Measurements from ENCODE around the gene SCN1A. TPM values are rescaled to one million over a fixed set of nuclear protein-coding genes. Genes with fewer than 3 reads are reported as not detected.

Gene SCN1A
- total and polyA plus RNA-seq, 2 donors: 0.02 to 0.09 TPM

DNA sequence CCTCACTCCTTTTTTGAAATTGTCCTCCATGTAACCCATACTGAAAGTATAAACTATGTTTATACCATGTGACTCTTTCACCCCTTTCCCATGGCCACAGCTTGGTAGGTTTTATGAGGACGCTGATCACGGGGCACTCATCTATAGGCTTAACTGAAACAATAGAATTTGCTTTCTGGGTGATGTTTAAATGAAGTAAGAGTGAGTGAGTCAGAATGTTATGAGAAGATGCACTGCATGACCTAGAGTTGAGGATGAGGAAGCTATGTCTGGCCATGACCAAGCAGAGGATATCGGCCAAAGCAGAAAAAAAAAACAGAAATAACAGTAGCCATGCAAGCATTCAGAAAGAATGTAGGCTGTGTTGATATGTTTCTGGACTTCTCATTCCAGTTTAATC lies 34.9 kb downstream of the SCN1A start:
- Histone ChIP-seq H3K27ac (ENCODE audit: low read depth in 1 of 2, low read length in 1 of 2) (no peak overlapping the region), H3K9me3 (ENCODE audit: control insufficient read depth in 2 of 2, insufficient read depth in 1 of 2, low read length in 1 of 2) (no peaks in the 10 kb centered on the region), H3K36me3 (ENCODE audit: control insufficient read depth in 2 of 2, insufficient read depth in 2 of 2, low read length in 1 of 2) (no peaks in the 10 kb centered on the region), H3K4me1 (ENCODE audit: control insufficient read depth in 2 of 2, insufficient read depth in 2 of 2, low read length in 2 of 2) (no peaks in the 10 kb centered on the region), H3K27me3 (ENCODE audit: control insufficient read depth in 2 of 2, insufficient read depth in 1 of 2, low read length in 1 of 2) (no peaks in the 10 kb centered on the region), H3K4me3 (ENCODE audit: low read length in 2 of 2) (no peak overlapping the region)
- DNase-seq (ENCODE audit: low read depth in 6 of 9, low spot score in 9 of 9): no peak
- WGBS: 93% methylated on average over 3 of the region's 3 CpGs

DNA sequence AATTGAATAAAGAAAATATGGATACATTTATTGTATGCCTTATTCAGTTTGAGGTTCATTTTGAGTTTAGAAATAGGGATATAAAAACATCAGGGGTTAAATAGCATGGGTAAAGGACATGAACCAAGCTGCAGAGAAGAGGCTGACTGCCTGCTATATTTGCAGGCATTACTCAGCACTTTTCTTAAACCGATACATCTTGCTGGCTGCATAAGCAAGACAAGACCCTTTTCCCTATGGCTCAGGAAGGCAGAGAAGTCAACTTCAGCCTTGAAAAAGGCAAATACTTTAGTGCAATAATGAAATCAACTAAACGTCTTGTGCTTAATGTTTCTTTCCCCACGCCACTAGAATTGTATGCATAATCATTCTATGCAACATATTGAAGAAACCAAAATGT lies 36.4 kb downstream of the SCN1A start:
- 34% methylated on average over 3 of the region's 3 CpGs for WGBS
- Histone ChIP-seq H3K36me3 (ENCODE audit: control insufficient read depth in 2 of 2, insufficient read depth in 2 of 2, low read length in 1 of 2) (no peaks in the 10 kb centered on the region), H3K9me3 (ENCODE audit: control insufficient read depth in 2 of 2, insufficient read depth in 1 of 2, low read length in 1 of 2) (no peaks in the 10 kb centered on the region), H3K27ac (ENCODE audit: low read depth in 1 of 2, low read length in 1 of 2) (no peak overlapping the region), H3K4me1 (ENCODE audit: control insufficient read depth in 2 of 2, insufficient read depth in 2 of 2, low read length in 2 of 2) (no peaks in the 10 kb centered on the region), H3K27me3 (ENCODE audit: control insufficient read depth in 2 of 2, insufficient read depth in 1 of 2, low read length in 1 of 2) (no peaks in the 10 kb centered on the region), H3K4me3 (ENCODE audit: low read length in 2 of 2) (no peak overlapping the region)
- DNase-seq (ENCODE audit: low read depth in 6 of 9, low spot score in 9 of 9): no peak

DNA sequence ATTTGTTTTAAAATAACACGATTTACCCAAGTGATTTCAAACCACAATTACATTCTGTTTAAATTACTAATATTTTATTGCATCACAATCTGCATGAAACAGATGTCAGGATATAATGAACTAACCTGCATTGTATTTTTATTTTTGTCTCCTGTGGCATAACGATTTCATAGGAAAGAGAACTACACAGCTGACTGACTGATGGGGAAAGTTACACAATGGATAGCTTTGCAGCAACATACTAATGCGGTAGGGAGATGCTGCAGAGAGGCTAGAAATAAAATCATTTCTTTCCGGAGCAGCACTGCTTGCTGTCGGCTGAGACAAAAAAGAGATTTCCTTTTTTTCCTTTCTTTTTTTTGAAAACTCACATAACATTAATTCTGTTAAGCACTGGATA lies 36.9 kb downstream of the SCN1A start:
- WGBS: 77% methylated on average over 5 of the region's 5 CpGs
- no peak overlapping the region for H3K4me3 ChIP-seq (ENCODE audit: low read length in 2 of 2)
- H3K4me1 ChIP-seq (ENCODE audit: control insufficient read depth in 2 of 2, insufficient read depth in 2 of 2, low read length in 2 of 2): no peaks in the 10 kb centered on the region
- H3K9me3 ChIP-seq (ENCODE audit: control insufficient read depth in 2 of 2, insufficient read depth in 1 of 2, low read length in 1 of 2): no peaks in the 10 kb centered on the region
- DNase-seq (ENCODE audit: low read depth in 6 of 9, low spot score in 9 of 9): no peak
- no peaks in the 10 kb centered on the region for H3K27me3 ChIP-seq (ENCODE audit: control insufficient read depth in 2 of 2, insufficient read depth in 1 of 2, low read length in 1 of 2)
- H3K36me3 ChIP-seq (ENCODE audit: control insufficient read depth in 2 of 2, insufficient read depth in 2 of 2, low read length in 1 of 2): no peaks in the 10 kb centered on the region
- no peak overlapping the region for H3K27ac ChIP-seq (ENCODE audit: low read depth in 1 of 2, low read length in 1 of 2)

DNA sequence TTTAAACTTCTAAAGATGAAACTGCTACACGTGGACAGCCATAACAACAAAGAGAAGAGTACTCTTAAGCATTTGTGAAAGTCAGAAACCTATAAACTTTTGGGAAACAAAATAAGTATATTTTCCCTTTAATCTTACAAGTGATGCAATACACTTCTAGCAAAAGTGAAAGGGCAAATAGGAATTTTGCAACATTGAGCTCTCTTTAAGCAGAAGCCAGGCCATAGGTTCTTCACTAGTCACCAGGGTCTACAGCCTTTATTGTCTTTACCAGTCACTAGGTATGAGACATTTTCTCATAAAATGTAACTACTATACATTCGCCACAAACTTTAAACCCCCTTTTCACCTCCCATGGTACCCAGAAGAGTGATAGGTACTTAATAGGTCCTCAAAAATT lies 37.5 kb downstream of the SCN1A start:
- Histone ChIP-seq H3K9me3 (ENCODE audit: control insufficient read depth in 2 of 2, insufficient read depth in 1 of 2, low read length in 1 of 2) (no peaks in the 10 kb centered on the region), H3K4me1 (ENCODE audit: control insufficient read depth in 2 of 2, insufficient read depth in 2 of 2, low read length in 2 of 2) (no peaks in the 10 kb centered on the region), H3K27ac (ENCODE audit: low read depth in 1 of 2, low read length in 1 of 2) (no peak overlapping the region), H3K4me3 (ENCODE audit: low read length in 2 of 2) (no peak overlapping the region), H3K36me3 (ENCODE audit: control insufficient read depth in 2 of 2, insufficient read depth in 2 of 2, low read length in 1 of 2) (no peaks in the 10 kb centered on the region), H3K27me3 (ENCODE audit: control insufficient read depth in 2 of 2, insufficient read depth in 1 of 2, low read length in 1 of 2) (no peaks in the 10 kb centered on the region)
- WGBS: 98% methylated on average over 2 of the region's 2 CpGs
- no peak for DNase-seq (ENCODE audit: low read depth in 6 of 9, low spot score in 9 of 9)

DNA sequence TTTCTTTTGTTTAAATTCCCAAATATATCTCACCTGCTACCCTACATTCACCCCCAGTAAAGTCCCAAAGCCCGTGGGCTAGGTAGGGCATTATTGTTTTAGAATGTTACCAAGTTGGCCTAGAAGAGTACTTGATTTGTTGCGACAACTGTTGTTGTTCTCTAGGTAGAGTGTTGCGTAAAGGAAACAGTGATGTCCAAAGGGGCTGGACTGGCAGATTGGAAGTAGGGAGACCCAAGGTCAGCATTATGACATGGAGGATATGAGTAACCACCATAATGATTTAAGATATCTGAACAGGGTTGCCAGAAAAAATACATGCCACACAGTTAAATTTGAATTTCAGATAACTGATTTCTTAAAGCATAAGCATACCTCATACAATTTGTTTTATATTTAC lies 39.2 kb downstream of the SCN1A start:
- H3K4me3 ChIP-seq (ENCODE audit: low read length in 2 of 2): no peak overlapping the region
- 94% methylated on average over 3 of the region's 3 CpGs for WGBS
- H3K9me3 ChIP-seq (ENCODE audit: control insufficient read depth in 2 of 2, insufficient read depth in 1 of 2, low read length in 1 of 2): no peaks in the 10 kb centered on the region
- no peak overlapping the region for H3K27ac ChIP-seq (ENCODE audit: low read depth in 1 of 2, low read length in 1 of 2)
- H3K4me1 ChIP-seq (ENCODE audit: control insufficient read depth in 2 of 2, insufficient read depth in 2 of 2, low read length in 2 of 2): no peaks in the 10 kb centered on the region
- no peaks in the 10 kb centered on the region for H3K27me3 ChIP-seq (ENCODE audit: control insufficient read depth in 2 of 2, insufficient read depth in 1 of 2, low read length in 1 of 2)
- no peak for DNase-seq (ENCODE audit: low read depth in 6 of 9, low spot score in 9 of 9)
- no peaks in the 10 kb centered on the region for H3K36me3 ChIP-seq (ENCODE audit: control insufficient read depth in 2 of 2, insufficient read depth in 2 of 2, low read length in 1 of 2)

DNA sequence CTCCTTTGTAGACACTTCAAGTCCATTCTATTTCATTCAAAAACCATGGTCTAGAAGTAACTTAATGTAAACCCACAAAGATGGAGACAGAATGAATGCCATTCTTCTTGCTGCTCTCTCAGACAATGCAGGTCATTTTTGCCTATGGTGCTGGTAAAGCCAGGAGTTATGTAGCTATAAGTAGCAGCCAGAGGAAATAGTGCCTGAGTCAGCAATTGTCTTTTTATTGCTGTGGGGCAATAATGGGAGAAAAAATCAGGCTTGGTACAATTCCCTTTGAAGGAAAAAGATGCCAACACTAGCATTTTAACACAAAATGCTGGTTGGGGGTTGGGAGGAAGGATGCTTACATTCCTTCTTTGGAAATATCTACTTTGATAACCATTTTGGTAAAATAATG lies 43.5 kb downstream of the SCN1A start:
- Histone ChIP-seq H3K9me3 (ENCODE audit: control insufficient read depth in 2 of 2, insufficient read depth in 1 of 2, low read length in 1 of 2) (no peaks in the 10 kb centered on the region), H3K27me3 (ENCODE audit: control insufficient read depth in 2 of 2, insufficient read depth in 1 of 2, low read length in 1 of 2) (no peaks in the 10 kb centered on the region), H3K27ac (ENCODE audit: low read depth in 1 of 2, low read length in 1 of 2) (no peak overlapping the region), H3K4me1 (ENCODE audit: control insufficient read depth in 2 of 2, insufficient read depth in 2 of 2, low read length in 2 of 2) (no peaks in the 10 kb centered on the region), H3K36me3 (ENCODE audit: control insufficient read depth in 2 of 2, insufficient read depth in 2 of 2, low read length in 1 of 2) (no peaks in the 10 kb centered on the region), H3K4me3 (ENCODE audit: low read length in 2 of 2) (no peak overlapping the region)
- no peak for DNase-seq (ENCODE audit: low read depth in 6 of 9, low spot score in 9 of 9)

DNA sequence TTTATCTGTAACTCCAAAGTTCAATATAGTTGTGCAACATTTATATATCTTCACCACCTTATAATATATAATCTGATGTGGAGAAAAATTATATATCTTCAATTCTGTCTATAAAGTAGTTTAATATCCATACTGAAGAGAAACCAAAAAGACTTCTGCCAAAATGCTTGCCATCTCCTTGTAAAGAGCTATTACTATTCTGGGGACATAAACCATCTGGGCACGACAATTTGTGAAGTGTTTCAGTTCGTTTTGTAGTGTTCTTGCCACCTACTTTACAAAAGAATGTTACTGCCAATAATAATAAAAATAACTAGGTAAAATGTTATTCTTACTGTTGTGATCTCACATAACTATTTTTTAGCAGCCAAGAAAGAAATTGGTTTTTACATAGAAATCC lies 45.1 kb downstream of the SCN1A start:
- Histone ChIP-seq H3K9me3 (ENCODE audit: control insufficient read depth in 2 of 2, insufficient read depth in 1 of 2, low read length in 1 of 2) (no peaks in the 10 kb centered on the region), H3K4me3 (ENCODE audit: low read length in 2 of 2) (no peak overlapping the region), H3K27me3 (ENCODE audit: control insufficient read depth in 2 of 2, insufficient read depth in 1 of 2, low read length in 1 of 2) (no peaks in the 10 kb centered on the region), H3K27ac (ENCODE audit: low read depth in 1 of 2, low read length in 1 of 2) (no peak overlapping the region), H3K4me1 (ENCODE audit: control insufficient read depth in 2 of 2, insufficient read depth in 2 of 2, low read length in 2 of 2) (no peaks in the 10 kb centered on the region), H3K36me3 (ENCODE audit: control insufficient read depth in 2 of 2, insufficient read depth in 2 of 2, low read length in 1 of 2) (no peaks in the 10 kb centered on the region)
- WGBS: 93% methylated on average over 2 of the region's 2 CpGs
- no peak for DNase-seq (ENCODE audit: low read depth in 6 of 9, low spot score in 9 of 9)

DNA sequence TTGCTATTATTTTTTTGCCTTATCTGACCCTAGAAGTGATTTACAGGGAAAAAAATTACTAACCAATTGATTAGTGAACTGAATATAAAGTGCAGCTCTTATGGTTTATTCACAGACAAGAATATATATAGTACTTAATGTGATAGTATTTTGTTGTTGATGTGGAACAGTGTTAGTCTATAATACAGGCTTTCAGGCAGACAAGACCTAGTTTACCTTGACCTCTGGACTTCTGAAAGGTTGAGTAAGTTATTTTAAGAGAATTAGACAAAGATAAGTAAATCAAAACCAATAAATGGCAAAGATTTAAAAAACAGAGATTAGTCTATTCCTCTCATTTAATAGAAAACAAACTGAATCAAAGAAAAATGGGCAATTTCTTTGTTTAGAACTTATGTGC lies 46.0 kb downstream of the SCN1A start:
- H3K4me3 ChIP-seq (ENCODE audit: low read length in 2 of 2): no peak overlapping the region
- DNase-seq (ENCODE audit: low read depth in 6 of 9, low spot score in 9 of 9): no peak
- H3K36me3 ChIP-seq (ENCODE audit: control insufficient read depth in 2 of 2, insufficient read depth in 2 of 2, low read length in 1 of 2): no peaks in the 10 kb centered on the region
- H3K27me3 ChIP-seq (ENCODE audit: control insufficient read depth in 2 of 2, insufficient read depth in 1 of 2, low read length in 1 of 2): no peaks in the 10 kb centered on the region
- H3K9me3 ChIP-seq (ENCODE audit: control insufficient read depth in 2 of 2, insufficient read depth in 1 of 2, low read length in 1 of 2): no peaks in the 10 kb centered on the region
- H3K27ac ChIP-seq (ENCODE audit: low read depth in 1 of 2, low read length in 1 of 2): no peak overlapping the region
- no peaks in the 10 kb centered on the region for H3K4me1 ChIP-seq (ENCODE audit: control insufficient read depth in 2 of 2, insufficient read depth in 2 of 2, low read length in 2 of 2)

DNA sequence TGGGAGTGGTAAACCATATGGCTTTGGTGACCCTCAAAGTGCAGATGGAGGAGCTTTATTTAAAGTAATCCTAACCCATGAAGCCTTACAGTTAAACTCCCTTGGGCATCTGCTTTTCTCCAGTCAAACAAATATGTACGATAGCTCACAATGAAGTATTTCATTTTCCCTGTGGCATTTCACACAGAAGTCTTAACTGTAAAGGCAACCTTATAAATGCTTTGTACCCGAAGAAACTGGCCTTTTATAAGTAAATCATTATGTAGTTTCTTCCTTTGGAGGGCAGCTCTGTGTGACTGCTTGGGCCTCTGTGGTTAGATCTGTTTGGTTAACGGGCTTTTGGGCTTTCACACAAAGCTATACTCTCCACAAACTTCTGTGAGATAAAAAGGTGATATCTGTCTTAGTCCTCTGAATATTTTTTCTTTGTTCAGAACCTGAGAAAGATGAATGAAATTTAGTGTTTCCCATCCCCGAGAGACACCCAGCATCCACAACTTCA lies 46.6 kb downstream of the SCN1A start:
- Histone ChIP-seq H3K27me3 (ENCODE audit: control insufficient read depth in 2 of 2, insufficient read depth in 1 of 2, low read length in 1 of 2) (no peaks in the 10 kb centered on the region), H3K27ac (ENCODE audit: low read depth in 1 of 2, low read length in 1 of 2) (no peak overlapping the region), H3K4me1 (ENCODE audit: control insufficient read depth in 2 of 2, insufficient read depth in 2 of 2, low read length in 2 of 2) (no peaks in the 10 kb centered on the region), H3K4me3 (ENCODE audit: low read length in 2 of 2) (no peak overlapping the region), H3K36me3 (ENCODE audit: control insufficient read depth in 2 of 2, insufficient read depth in 2 of 2, low read length in 1 of 2) (no peaks in the 10 kb centered on the region), H3K9me3 (ENCODE audit: control insufficient read depth in 2 of 2, insufficient read depth in 1 of 2, low read length in 1 of 2) (no peaks in the 10 kb centered on the region)
- 86% methylated on average over 4 of the region's 4 CpGs for WGBS
- DNase-seq (ENCODE audit: low read depth in 6 of 9, low spot score in 9 of 9): no peak

DNA sequence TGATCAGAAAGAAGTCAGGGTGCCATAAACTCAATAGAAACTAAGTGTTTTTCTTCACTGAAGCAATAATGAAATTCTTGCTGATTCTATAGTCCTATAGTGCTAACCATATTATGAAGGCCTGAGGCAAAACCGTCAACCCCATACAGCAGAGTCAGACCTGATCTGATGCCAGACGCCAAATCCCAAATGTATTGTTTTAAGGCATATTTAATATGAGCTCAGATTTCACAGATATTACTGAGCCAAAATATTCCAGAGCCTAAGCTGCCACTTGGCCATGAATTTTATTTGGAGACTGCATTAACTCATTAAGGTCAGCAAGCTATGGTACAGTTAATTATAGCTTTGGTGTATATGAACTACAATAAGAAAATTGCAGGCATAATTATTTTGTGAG lies 53.4 kb downstream of the SCN1A start:
- no peaks in the 10 kb centered on the region for H3K36me3 ChIP-seq (ENCODE audit: control insufficient read depth in 2 of 2, insufficient read depth in 2 of 2, low read length in 1 of 2)
- no peaks in the 10 kb centered on the region for H3K27me3 ChIP-seq (ENCODE audit: control insufficient read depth in 2 of 2, insufficient read depth in 1 of 2, low read length in 1 of 2)
- DNase-seq (ENCODE audit: low read depth in 6 of 9, low spot score in 9 of 9): no peak
- no peak overlapping the region for H3K4me3 ChIP-seq (ENCODE audit: low read length in 2 of 2)
- WGBS: 91% methylated on average over 2 of the region's 2 CpGs
- no peaks in the 10 kb centered on the region for H3K4me1 ChIP-seq (ENCODE audit: control insufficient read depth in 2 of 2, insufficient read depth in 2 of 2, low read length in 2 of 2)
- H3K27ac ChIP-seq (ENCODE audit: low read depth in 1 of 2, low read length in 1 of 2): no peak overlapping the region
- H3K9me3 ChIP-seq (ENCODE audit: control insufficient read depth in 2 of 2, insufficient read depth in 1 of 2, low read length in 1 of 2): no peaks in the 10 kb centered on the region
